ENCODE data around the gene SEC22C.

- TF ChIP-seq CTCF (IDR thresholded peaks at IDR 0.05) = no peak
- TF ChIP-seq POLR2A (IDR thresholded peaks at IDR 0.05) = no peak
These were observed 71.4 kb downstream of the SEC22C start for GRCh38 chr3:42510325-42510724.
